GM12878 (cell line): ENCODE measurements around the gene COQ4. TPM values are rescaled to one million over a fixed set of nuclear protein-coding genes. Genes with fewer than 3 reads are reported as not detected.

Source experiments
- CHD4 ChIP-seq: fragments of 200-600 bp; sonication (generic); IDR thresholded peaks from 2 replicates; pipeline ENCODE4 v1.6.1; 2016; ENCODE audit warnings: mild to moderate bottlenecking
- CREB1 ChIP-seq: IDR thresholded peaks from 2 replicates; pipeline ENCODE4 v1.6.1; 2012; ENCODE audit warnings: low read depth, mild to moderate bottlenecking, inconsistent platforms
- CREM ChIP-seq: IDR thresholded peaks from 2 replicates; pipeline ENCODE4 v1.6.1; 2014; ENCODE audit warnings: antibody characterized with exemption, low read depth
- CTCF ChIP-seq, 3 experiments: IDR thresholded peaks in 2 of 3; conservative IDR thresholded peaks in 1 of 3; 2 replicates each; pipeline ENCODE4 v1.5.1; 2011; ENCODE audit warnings: low read depth in 3 of 3, low read length in 3 of 3, mild to moderate bottlenecking in 3 of 3, control low read depth in 2 of 3, moderate library complexity in 2 of 3, inconsistent platforms in 1 of 3, mixed read lengths in 1 of 3; ENCODE audit not compliant: control insufficient read depth in 2 of 3, insufficient read depth in 1 of 3; ENCODE audit errors: extremely low read depth in 1 of 3
- ESRRA ChIP-seq: IDR thresholded peaks from 2 replicates; pipeline ENCODE4 v1.6.1; 2012; ENCODE audit warnings: mild to moderate bottlenecking, low read length, improper control_type of control experiment
- HDAC2 ChIP-seq: fragments of 200-600 bp; sonication (generic); IDR thresholded peaks from 2 replicates; pipeline ENCODE4 v1.6.1; 2017
- IKZF1 ChIP-seq: fragments of 450-650 bp; conservative IDR thresholded peaks from 2 replicates; pipeline ENCODE4 v1.6.1; 2017; ENCODE audit warnings: antibody characterized with exemption, mild to moderate bottlenecking
- IRF4 ChIP-seq: IDR thresholded peaks from 2 replicates; pipeline ENCODE4 v1.6.1; 2011; ENCODE audit warnings: low read depth, low read length
- MAX ChIP-seq: IDR thresholded peaks from 2 replicates; pipeline ENCODE4 v1.6.1; 2012; ENCODE audit warnings: low read depth, low read length, improper control_type of control experiment
- PBX3 ChIP-seq: IDR thresholded peaks from 2 replicates; pipeline ENCODE4 v1.6.1; 2011; ENCODE audit warnings: mild to moderate bottlenecking, low read depth, low read length, moderate library complexity; ENCODE audit not compliant: insufficient replicate concordance
- PKNOX1 ChIP-seq: fragments of 450-650 bp; IDR thresholded peaks from 2 replicates; pipeline ENCODE4 v1.6.1; 2016; ENCODE audit warnings: mild to moderate bottlenecking
- RCOR1 ChIP-seq: conservative IDR thresholded peaks from 2 replicates; pipeline ENCODE4 v1.6.1; 2012; ENCODE audit warnings: low read depth, low read length, improper control_type of control experiment
- RELA ChIP-seq: fragments of 450-650 bp; IDR thresholded peaks from 2 replicates; pipeline ENCODE4 v1.8.0; 2014; ENCODE audit warnings: borderline replicate concordance; ENCODE audit not compliant: partially characterized antibody
- SMARCA5 ChIP-seq: fragments of 450-650 bp; IDR thresholded peaks from 2 replicates; pipeline ENCODE4 v1.6.1; 2017; ENCODE audit warnings: mild to moderate bottlenecking
- SMC3 ChIP-seq: IDR thresholded peaks from 2 replicates; pipeline ENCODE4 v1.6.1; 2011; ENCODE audit warnings: low read length, improper control_type of control experiment, borderline replicate concordance
- SP1 ChIP-seq: IDR thresholded peaks from one replicate; pipeline ENCODE4 v1.6.1; 2011; ENCODE audit warnings: low read depth, low read length
- TBL1XR1 ChIP-seq: IDR thresholded peaks from 2 replicates; pipeline ENCODE4 v1.6.1; 2012; ENCODE audit warnings: low read depth, low read length, improper control_type of control experiment
- USF1 ChIP-seq: IDR thresholded peaks from 2 replicates; pipeline ENCODE4 v1.6.1; 2011; ENCODE audit warnings: borderline replicate concordance, low read depth, mild to moderate bottlenecking, moderate library complexity, mixed read lengths, low read length; ENCODE audit not compliant: insufficient read depth; ENCODE audit errors: extremely low read length
- YY1 ChIP-seq: IDR thresholded peaks from 2 replicates; pipeline ENCODE4 v1.6.1; 2011; ENCODE audit warnings: low read depth, mild to moderate bottlenecking, low read length
- ZNF217 ChIP-seq: fragments of 450-650 bp; IDR thresholded peaks from 2 replicates; pipeline ENCODE4 v1.6.1; 2017; ENCODE audit warnings: antibody characterized with exemption, mild to moderate bottlenecking
- ZNF687 ChIP-seq: fragments of 450-650 bp; IDR thresholded peaks from 2 replicates; pipeline ENCODE4 v1.6.1; 2017; ENCODE audit warnings: mild to moderate bottlenecking, moderate library complexity
- polyA plus RNA-seq, 11 experiments: library from polyadenylated mRNA; depleted of rRNA in 4 of 11; unstranded in 6 of 11; stranded (reverse) in 5 of 11; fragments of >200 nt; fragmentation: Nextera tagmentation in 4 of 11; fragmentation: Illumina TruSeq in 1 of 11; extraction: Ambion mirVana in 4 of 11; extraction: Trizol in 1 of 11; gene quantifications; 1 replicate in 1 of 11; 2 replicates in 10 of 11; pipeline versions ENCODE4 v1.2.1 to v1.2.3, GENCODE V29; 2011 to 2016; ENCODE audit warnings: inconsistent platforms in 2 of 11, missing spikeins in 2 of 11, low read depth in 1 of 11
- total RNA-seq, 4 experiments: library from RNA; depleted of rRNA in 3 of 4; stranded (reverse); fragments of >200 nt in 3 of 4; fragmentation: Illumina TruSeq in 1 of 4; extraction: Trizol in 1 of 4; gene quantifications; 2 replicates each; pipeline versions ENCODE4 v1.2.1 to v1.2.3, GENCODE V29; 2013 to 2021

The COQ4 gene
- total and polyA plus RNA-seq, 10 of the 15 experiments (the other 5 are each of a cell fraction or from before 2014, with no cell fraction given): 3.8 to 64.1 (median 38.6) TPM

- TF ChIP-seq IRF4 (no peak), IKZF1 (no peak), ESRRA (no peak), SMC3 (peak; percentile 57), SMARCA5 (peak; percentile 63; the same call in 1 of the 2 replicates), PBX3 (no peak), CREM (no peak), ZNF217 (no peak), PKNOX1 (no peak), CHD4 (no peak), CREB1 (no peak), SP1 (no peak), CTCF (IDR thresholded peaks at IDR 0.05 in 2 of 3, conservative IDR thresholded peaks at IDR 0.05 in 1 of 3; ENCODE audit: control insufficient read depth in 2 of 3, extremely low read depth in 1 of 3, insufficient read depth in 1 of 3, low read depth in 3 of 3, low read length in 3 of 3) (peak; percentile 74 to 79 (median 77)), RCOR1 (no peak), YY1 (0 out of 2 replicates have a peak, but pooled peaks have one; percentile 27), USF1 (no peak), ZNF687 (no peak), RELA (no peak), MAX (no peak), TBL1XR1 (no peak), HDAC2 (no peak)
Measured at GRCh38 chr9:128341435-128341849, 18.8 kb downstream of the COQ4 start (continued).
